GM12878 (cell line): ENCODE results near the gene OLR1. TPM values are rescaled to one million over a fixed set of nuclear protein-coding genes. Genes with fewer than 3 reads are reported as not detected.

ENCODE experiments used
- ATAC-seq: fragments of 200-7000 bp; cut with Tn5 transposase; 3 replicates; pipeline ENCODE4 v1.9.1; 2020; ENCODE audit warnings: mild to moderate bottlenecking, moderate library complexity
- BruUV-seq: library from RNA; stranded (reverse); fragments of 400-500 nt; replicated peaks from 2 replicates; lab custom pipeline; 2021; lab: Mats Ljungman, UMichigan
- CTCF ChIA-PET: fragments of 300-600 bp; sonication (Branson Sonifier 250); formaldehyde crosslinking; extraction: SDS; loops from one replicate; lab custom pipeline; 2021; ENCODE audit warnings: inconsistent platforms; lab: Yijun Ruan, JAX
- POLR2A ChIA-PET: fragments of 350-600 bp; formaldehyde crosslinking; extraction: SDS; loops from one replicate; lab custom pipeline; 2021; ENCODE audit warnings: inconsistent platforms; lab: Charles Lee
- RAD21 ChIA-PET: fragments of 300-600 bp; sonication (Branson Sonifier 250); formaldehyde crosslinking; loops from one replicate; lab custom pipeline; 2023; ENCODE audit warnings: antibody characterized with exemption; ENCODE audit not compliant: unreplicated experiment; lab: Charles Lee
- SMC1A ChIA-PET: fragments of 300-600 bp; sonication (Branson Sonifier 250); formaldehyde crosslinking; loops from one replicate; lab custom pipeline; 2023; ENCODE audit not compliant: unreplicated experiment, uncharacterized antibody; lab: Charles Lee
- DNase-seq: peaks from one replicate; pipeline ENCODE4 v3.0.0-alpha.2; 2011; ENCODE audit warnings: low read depth, low spot score
- FAIRE-seq: peaks from 3 replicates; lab custom pipeline; 2011; peaks lifted over from hg19 to GRCh38; lab: Jason Lieb, UNC
- H2AFZ ChIP-seq: 2 replicates; pipeline ENCODE4 v1.6.0; 2011; ENCODE audit warnings: low read depth, low read length, control low read depth; ENCODE audit not compliant: control insufficient read depth
- H3K27ac ChIP-seq: 2 replicates; pipeline ENCODE4 v1.5.1; 2011; ENCODE audit warnings: control low read depth; ENCODE audit not compliant: control insufficient read depth, insufficient read depth
- H3K27me3 ChIP-seq, 2 experiments: replicated peaks in 1 of 2; 2 replicates each; pipeline versions ENCODE4 v1.6.0 to v1.6.1; 2011; ENCODE audit warnings: low read length in 1 of 2; ENCODE audit not compliant: control insufficient read depth in 2 of 2, insufficient read depth in 2 of 2
- H3K36me3 ChIP-seq, 2 experiments: 2 replicates each; pipeline ENCODE4 v1.5.1; 2011; ENCODE audit warnings: low read length in 1 of 2; ENCODE audit not compliant: control insufficient read depth in 2 of 2, insufficient read depth in 2 of 2
- H3K4me1 ChIP-seq: 2 replicates; pipeline ENCODE4 v1.6.1; 2011; ENCODE audit warnings: mild to moderate bottlenecking, low read length, moderate library complexity, mixed read lengths; ENCODE audit not compliant: control insufficient read depth, insufficient read depth
- H3K4me2 ChIP-seq: 2 replicates; pipeline ENCODE4 v1.6.0; 2011; ENCODE audit warnings: control low read depth; ENCODE audit not compliant: control insufficient read depth, insufficient read depth
- H3K4me3 ChIP-seq: fragments of 200-600 bp; sonication (generic); 2 replicates; pipeline ENCODE4 v1.5.1; 2016
- H3K79me2 ChIP-seq: 2 replicates; pipeline ENCODE4 v1.6.0; 2011; ENCODE audit warnings: low read length; ENCODE audit not compliant: control insufficient read depth, insufficient read depth
- H3K9ac ChIP-seq: 2 replicates; pipeline ENCODE4 v1.8.0; 2011; ENCODE audit warnings: low read length, control low read depth, mixed read lengths; ENCODE audit not compliant: control insufficient read depth, insufficient read depth
- H3K9me3 ChIP-seq: replicated peaks from 3 replicates; pipeline ENCODE4 v1.5.1; 2011; ENCODE audit warnings: mild to moderate bottlenecking, low read length; ENCODE audit not compliant: control insufficient read depth, insufficient read depth
- H4K20me1 ChIP-seq: 2 replicates; pipeline ENCODE4 v1.6.0; 2011; ENCODE audit not compliant: control insufficient read depth, insufficient read depth
- DPF2 ChIP-seq: fragments of 450-650 bp; IDR thresholded peaks from 2 replicates; pipeline ENCODE4 v1.6.1; 2017; ENCODE audit warnings: mild to moderate bottlenecking
- EZH2 ChIP-seq: IDR thresholded peaks from 2 replicates; pipeline ENCODE4 v1.6.1; 2012; ENCODE audit warnings: low read depth, mild to moderate bottlenecking, control low read depth, inconsistent platforms, low read length, borderline replicate concordance; ENCODE audit not compliant: control insufficient read depth
- MTA3 ChIP-seq: IDR thresholded peaks from 2 replicates; pipeline ENCODE4 v1.6.1; 2012; ENCODE audit warnings: low read length, inconsistent platforms, borderline replicate concordance
- NFYA ChIP-seq: IDR thresholded peaks from 2 replicates; pipeline ENCODE4 v1.6.1; 2011; ENCODE audit warnings: low read depth, mild to moderate bottlenecking, low read length, improper control_type of control experiment, borderline replicate concordance
- PAX8 ChIP-seq: fragments of 450-650 bp; IDR thresholded peaks from 2 replicates; pipeline ENCODE4 v1.6.1; 2017; ENCODE audit warnings: mild to moderate bottlenecking, moderate library complexity
- SPI1 ChIP-seq: IDR thresholded peaks from 2 replicates; pipeline ENCODE4 v1.6.1; 2011; ENCODE audit warnings: low read depth, mild to moderate bottlenecking, low read length, moderate library complexity, borderline replicate concordance; ENCODE audit not compliant: insufficient read depth
- ZZZ3 ChIP-seq: IDR thresholded peaks from 2 replicates; pipeline ENCODE4 v1.6.1; 2011; ENCODE audit warnings: low read depth; ENCODE audit not compliant: control insufficient read depth, insufficient read length
- WGBS: methylation state at CpG from one replicate; pipeline ENCODE4 v1.1.6; 2016; ENCODE audit warnings: low lambda C conversion rate; ENCODE audit not compliant: insufficient replicate concordance, insufficient coverage; ENCODE audit errors: missing lambda C conversion rate; 5-methylcytosine and 5-hydroxymethylcytosine counted together
- in situ Hi-C: fragments of 300-500 bp; cut with MboI; formaldehyde crosslinking; loops from 9 replicates; pipeline ENCODE4 v1.14.3; 2018; ENCODE audit warnings: mixed read lengths
- intact Hi-C: fragments of 100-400 bp; cut with micrococcal nuclease; formaldehyde crosslinking; loops from one replicate; pipeline ENCODE4 v1.14.2; 2022; ENCODE audit not compliant: unreplicated experiment
- polyA plus RNA-seq, 11 experiments: library from polyadenylated mRNA; depleted of rRNA in 4 of 11; unstranded in 6 of 11; stranded (reverse) in 5 of 11; fragments of >200 nt; fragmentation: Nextera tagmentation in 4 of 11; fragmentation: Illumina TruSeq in 1 of 11; extraction: Ambion mirVana in 4 of 11; extraction: Trizol in 1 of 11; gene quantifications; 1 replicate in 1 of 11; 2 replicates in 10 of 11; pipeline versions ENCODE4 v1.2.1 to v1.2.3, GENCODE V29; 2011 to 2016; ENCODE audit warnings: inconsistent platforms in 2 of 11, missing spikeins in 2 of 11, low read depth in 1 of 11
- total RNA-seq, 4 experiments: library from RNA; depleted of rRNA in 3 of 4; stranded (reverse); fragments of >200 nt in 3 of 4; fragmentation: Illumina TruSeq in 1 of 4; extraction: Trizol in 1 of 4; gene quantifications; 2 replicates each; pipeline versions ENCODE4 v1.2.1 to v1.2.3, GENCODE V29; 2013 to 2021
- TF ChIP-seq, protein P1 (sequence below): fragments of 450-650 bp; IDR thresholded peaks from 2 replicates; pipeline ENCODE4 v1.6.1; 2017; ENCODE audit warnings: low read depth, mild to moderate bottlenecking, moderate library complexity

Gene OLR1
- total and polyA plus RNA-seq, 10 of the 15 experiments (the other 5 are each of a cell fraction or from before 2014, with no cell fraction given), result 0.08 TPM; not detected in 9

DNA sequence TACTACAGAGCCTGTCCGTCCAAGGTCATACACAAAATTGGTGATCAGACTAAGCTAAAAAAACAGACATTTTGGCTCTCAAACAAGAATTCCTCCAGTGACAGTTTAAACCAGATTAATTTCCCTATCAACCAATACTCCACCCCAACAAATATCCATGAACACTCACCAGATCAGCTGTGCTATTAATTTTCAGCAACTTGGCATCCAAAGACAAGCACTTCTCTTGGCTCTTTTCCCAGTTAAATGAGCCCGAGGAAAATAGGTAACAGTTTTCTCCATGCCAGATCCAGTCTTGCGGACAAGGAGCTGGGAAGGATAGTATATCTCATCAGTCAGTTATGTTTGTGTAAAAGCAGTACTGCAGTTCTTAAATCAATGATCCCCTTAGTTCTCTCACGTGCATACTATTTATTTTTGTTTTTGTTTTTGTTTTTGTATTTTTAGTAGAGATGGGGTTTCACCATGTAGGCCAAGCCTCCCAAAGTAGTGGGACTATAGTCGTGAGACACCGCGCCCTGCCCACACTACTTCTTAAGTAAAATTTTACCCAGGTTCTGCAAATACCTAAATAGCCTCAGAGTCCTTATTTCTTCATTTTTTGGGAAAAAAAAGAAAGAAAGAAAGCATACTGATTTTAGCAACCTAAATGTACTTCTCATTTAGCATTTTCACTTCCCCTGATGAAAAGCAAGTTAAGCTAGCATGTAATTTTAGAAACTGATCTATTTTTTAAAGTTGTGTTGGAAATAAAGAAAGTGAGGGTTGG lies 11.1 kb downstream of the OLR1 start:
- no peaks in the 10 kb centered on the region for H3K27me3 ChIP-seq
- SMC1A ChIA-PET, result interaction anchor here (1.1 to 1.2 kb wide), 3 partner anchors 9 to 112 kb away, joined by 3 read pairs; no protein-coding TSS in a partner anchor
- peak overlapping the region; percentile 23; the same call in 1 of the 2 replicates for H3K4me2 ChIP-seq
- no peak overlapping the region for H3K9ac ChIP-seq
- peaks cover 7% of the 10 kb centered on the region; the same call in 1 of the 2 replicates for H3K4me1 ChIP-seq
- POLR2A ChIA-PET, result interaction anchor here (0.5 kb wide), 1 partner anchor 27 kb away, joined by 7 read pairs; no protein-coding TSS in a partner anchor
- H3K36me3 ChIP-seq, result no peaks in the 10 kb centered on the region
- H2AFZ ChIP-seq, result no peak overlapping the region
- CTCF ChIA-PET, result interaction anchor here (2.6 kb wide), 2 partner anchors 9 to 30 kb away, joined by 7 to 8 read pairs; no protein-coding TSS in a partner anchor
- TF ChIP-seq DPF2, result no peak
- TF ChIP-seq ZZZ3, result no peak
- no peak for TF ChIP-seq MTA3
- no peak for TF ChIP-seq EZH2
- no peak for TF ChIP-seq PAX8
- no peak for TF ChIP-seq NFYA
- TF ChIP-seq, protein P1, sequence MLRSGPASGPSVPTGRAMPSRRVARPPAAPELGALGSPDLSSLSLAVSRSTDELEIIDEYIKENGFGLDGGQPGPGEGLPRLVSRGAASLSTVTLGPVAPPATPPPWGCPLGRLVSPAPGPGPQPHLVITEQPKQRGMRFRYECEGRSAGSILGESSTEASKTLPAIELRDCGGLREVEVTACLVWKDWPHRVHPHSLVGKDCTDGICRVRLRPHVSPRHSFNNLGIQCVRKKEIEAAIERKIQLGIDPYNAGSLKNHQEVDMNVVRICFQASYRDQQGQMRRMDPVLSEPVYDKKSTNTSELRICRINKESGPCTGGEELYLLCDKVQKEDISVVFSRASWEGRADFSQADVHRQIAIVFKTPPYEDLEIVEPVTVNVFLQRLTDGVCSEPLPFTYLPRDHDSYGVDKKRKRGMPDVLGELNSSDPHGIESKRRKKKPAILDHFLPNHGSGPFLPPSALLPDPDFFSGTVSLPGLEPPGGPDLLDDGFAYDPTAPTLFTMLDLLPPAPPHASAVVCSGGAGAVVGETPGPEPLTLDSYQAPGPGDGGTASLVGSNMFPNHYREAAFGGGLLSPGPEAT, result no peak
- 0 out of 2 replicates have a peak, but pooled peaks have one; percentile 24 for TF ChIP-seq SPI1
- H3K9me3 ChIP-seq, result no peaks in the 10 kb centered on the region
- 61% methylated on average over 7 of the region's 7 CpGs for WGBS
- no TSS peak for BruUV-seq
- RAD21 ChIA-PET, result interaction anchor here (1.2 kb wide), 1 partner anchor 404 kb away, joined by 3 read pairs; no protein-coding TSS in a partner anchor
- no peak overlapping the region for H3K4me3 ChIP-seq
- ATAC-seq (no peak), DNase-seq (no peak), FAIRE-seq (no peak)
- no peaks in the 10 kb centered on the region for H3K79me2 ChIP-seq
- intact Hi-C loops (no loop called here), in situ Hi-C loops (no loop called here)
- no peaks in the 10 kb centered on the region for H4K20me1 ChIP-seq
- H3K27ac ChIP-seq, result no peak overlapping the region
